ENCODE measurements around the gene DPT.

The DPT gene

DNA sequence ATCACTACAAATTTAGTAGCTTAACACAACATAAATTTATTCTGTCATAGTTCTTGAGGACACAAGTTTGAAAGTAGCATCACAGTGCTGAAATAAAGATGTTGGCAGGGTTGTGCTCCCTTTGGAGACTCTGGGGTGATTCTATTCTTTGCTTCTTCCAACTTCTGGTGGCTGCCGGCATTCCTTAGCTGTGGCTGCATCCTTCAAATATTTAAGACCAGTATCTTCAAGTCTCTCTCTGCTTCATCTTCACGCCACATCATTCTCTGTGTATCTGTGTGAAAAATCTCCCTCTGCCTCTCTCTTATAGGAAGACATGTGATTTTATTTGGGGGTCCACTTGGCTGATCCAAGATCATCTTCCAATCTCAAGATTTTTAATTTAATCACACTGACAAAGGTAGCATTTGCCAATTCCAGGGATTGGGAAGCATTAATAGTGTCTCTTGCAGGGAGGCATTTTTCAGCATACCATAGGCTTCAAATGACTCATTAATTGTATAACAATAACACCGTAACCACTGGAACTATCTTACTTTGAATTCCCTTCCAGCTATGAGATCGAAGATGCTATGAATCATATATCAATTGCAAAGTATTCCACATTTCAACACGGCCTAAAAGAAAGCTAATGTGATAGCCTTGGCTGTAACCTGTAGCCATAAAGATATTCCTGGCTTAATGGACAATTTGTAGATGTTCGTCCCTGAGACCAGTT, 74.6 kb downstream of the DPT start:
- DNase-seq = no peak

DNA sequence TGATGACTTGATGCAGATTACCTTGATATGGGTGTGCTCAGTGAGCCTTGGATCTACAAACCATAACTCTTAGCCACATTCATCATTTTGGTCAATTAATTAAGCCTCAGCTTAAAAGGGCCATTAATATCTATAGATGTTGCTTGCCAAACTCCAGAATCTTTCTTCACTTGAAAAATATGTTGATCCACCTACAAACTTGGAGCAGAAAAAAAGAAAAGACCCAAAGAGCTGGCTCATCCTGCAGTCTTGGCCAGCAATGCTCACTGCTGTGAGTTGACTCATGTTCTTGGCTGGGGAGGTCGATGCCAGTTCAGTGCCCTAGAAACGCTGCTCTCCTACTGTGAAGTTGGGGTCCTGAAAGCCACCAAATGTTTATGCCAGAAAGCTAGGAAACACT, 75.4 kb downstream of the DPT start:
- DNase-seq = no peak

GRCh38 chr1:168645721-168646120, 83.3 kb downstream of the DPT start:
- DNase-seq = no peak

Measured in suppressor macrophage (primary cell).